ENCODE data around the gene RPS15. TPM values are rescaled to one million over a fixed set of nuclear protein-coding genes. Genes with fewer than 3 reads are reported as not detected.

The RPS15 gene
- total and polyA plus RNA-seq, 2 donors (not counting 3 experiments of a cell fraction or from before 2014, with no cell fraction given), result 1,260 to 3,270 TPM

DNA sequence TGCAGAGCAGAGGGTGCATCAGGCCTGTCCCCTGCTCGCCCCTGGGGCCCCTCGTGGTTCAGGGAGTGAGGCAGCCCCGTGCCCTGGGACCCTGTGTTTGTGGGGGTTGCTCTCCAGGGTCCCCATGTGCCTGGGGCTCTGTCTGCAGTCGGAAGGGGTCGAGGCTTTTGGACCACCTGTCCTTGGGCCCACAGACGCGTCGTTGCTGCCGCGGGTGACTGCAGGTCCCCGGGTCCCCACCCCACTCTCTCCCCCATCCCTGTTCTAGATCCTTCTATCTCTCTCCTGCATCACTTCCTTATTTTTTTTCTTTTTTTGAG, 50.0 kb downstream of the RPS15 start:
- dilution Hi-C loops (cut with MboI; ENCODE audit: extremely low pct_ligation_motif_present, low sequenced_read_pairs), result no loop called here

More for the DNA sequence above, 50.0 kb downstream of the RPS15 start:
- TF ChIP-seq MYC (IDR thresholded peaks at IDR 0.05; ENCODE audit: low read depth, low read length) (no peak), POLR2AphosphoS5 (IDR thresholded peaks at IDR 0.05; ENCODE audit: insufficient read depth, low read depth, low read length) (no peak), CTCF (IDR thresholded peaks at IDR 0.05; ENCODE audit: extremely low read depth in 1 of 2, insufficient read depth in 1 of 2, low read depth in 1 of 2, low read length in 2 of 2) (no peak), EZH2 (IDR thresholded peaks at IDR 0.05; ENCODE audit: borderline replicate concordance, low read depth, low read length, severe bottlenecking) (no peak), JUN (IDR thresholded peaks at IDR 0.05; ENCODE audit: borderline replicate concordance, insufficient read depth, insufficient read length, low read depth) (no peak)
- intact Hi-C loops (cut with micrococcal nuclease), result no loop called here
- Histone ChIP-seq H3K79me2 (ENCODE audit: control insufficient read depth, insufficient read depth, low read length) (no peaks in the 10 kb centered on the region), H3K4me2 (ENCODE audit: insufficient read depth, low read length) (no peak overlapping the region), H3K36me3 (ENCODE audit: control insufficient read depth in 2 of 2, extremely low read depth in 1 of 2, insufficient read depth in 2 of 2, low read length in 2 of 2) (no peaks in the 10 kb centered on the region), H2AFZ (ENCODE audit: low read depth, low read length) (no peak overlapping the region), H3K9me3 (replicated peaks; ENCODE audit: control insufficient read depth, insufficient read depth, low read length) (no peaks in the 10 kb centered on the region), H3K9me1 (replicated peaks; ENCODE audit: control insufficient read depth, extremely low read depth, insufficient read depth, low read length) (no peaks in the 10 kb centered on the region), H3K27ac (ENCODE audit: insufficient read depth, low read depth, low read length) (no peak overlapping the region), H3K9ac (replicated peaks; ENCODE audit: extremely low read depth, insufficient read depth, low read length) (no peak overlapping the region), H3K27me3 (ENCODE audit: control insufficient read depth in 2 of 2, insufficient read depth in 2 of 2, low read length in 2 of 2) (peaks cover 0 to 6% of the 10 kb centered on the region in 2 experiments), H4K20me1 (replicated peaks; ENCODE audit: control insufficient read depth, extremely low read depth, insufficient read depth, low read length) (no peaks in the 10 kb centered on the region), H3K4me3 (replicated peaks in 1 of 3; ENCODE audit: insufficient read depth in 1 of 3, low read depth in 1 of 3, low read length in 3 of 3) (no peak overlapping the region), H3K4me1 (ENCODE audit: control insufficient read depth, extremely low read depth, insufficient read depth, low read length) (peaks cover 10% of the 10 kb centered on the region)
- FAIRE-seq (no peak), DNase-seq (ENCODE audit: low read depth, low spot score) (no peak)
- ChIA-PET CTCF (no interaction called here), POLR2A (no interaction called here)
- no TSS peak for BruUV-seq (replicated peaks)
